GM21447 (cell line): ENCODE measurements around the gene LRRC58.
"Not testable (repeated sequence)": the region's sequence is repeated elsewhere in the genome, so short reads cannot be mapped to it uniquely, and the experiment has no call there.

Experiments used
- ATAC-seq: cut with Tn5 transposase; IDR thresholded peaks from one replicate; pipeline ENCODE4 v1.9.1; 2021; ENCODE audit not compliant: unreplicated experiment

The LRRC58 gene

DNA sequence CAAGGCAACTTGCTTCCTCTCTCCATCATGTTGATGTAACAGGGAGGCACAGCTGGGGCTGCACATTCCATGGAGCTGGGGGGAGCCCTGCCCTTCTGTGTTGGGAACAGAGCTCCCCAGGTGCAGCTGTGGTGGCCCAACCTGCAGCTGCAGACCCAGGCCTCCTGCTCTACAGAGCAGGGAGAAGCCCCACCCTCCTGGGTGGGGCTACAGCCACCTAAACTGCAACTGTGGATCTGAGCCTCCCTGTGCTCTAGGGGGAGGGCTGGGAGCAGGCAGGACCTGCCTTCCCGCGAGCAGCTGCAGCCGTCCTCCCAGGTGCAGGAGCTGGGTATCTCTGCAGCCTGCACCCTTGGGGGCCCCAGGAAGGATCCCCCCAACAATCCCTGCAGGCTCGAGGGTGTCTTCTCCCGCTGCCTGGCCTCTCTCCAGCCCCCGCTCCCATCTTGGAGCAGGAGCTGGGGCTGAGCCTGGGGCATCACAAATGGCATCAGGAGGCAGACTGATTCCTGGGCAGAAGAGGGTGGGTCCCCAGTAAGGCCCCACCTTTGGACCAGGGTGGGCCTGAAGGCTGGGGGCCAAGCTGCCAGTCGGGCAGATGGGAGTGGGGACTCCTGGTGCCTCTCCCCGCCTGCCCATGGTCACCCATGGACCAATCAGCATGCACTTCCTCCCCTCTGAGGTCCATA, 7.4 kb downstream of the LRRC58 start:
- ATAC-seq = no peak

GRCh38 chr3:120339362-120339761, 9.8 kb downstream of the LRRC58 start:
- ATAC-seq = no peak

DNA sequence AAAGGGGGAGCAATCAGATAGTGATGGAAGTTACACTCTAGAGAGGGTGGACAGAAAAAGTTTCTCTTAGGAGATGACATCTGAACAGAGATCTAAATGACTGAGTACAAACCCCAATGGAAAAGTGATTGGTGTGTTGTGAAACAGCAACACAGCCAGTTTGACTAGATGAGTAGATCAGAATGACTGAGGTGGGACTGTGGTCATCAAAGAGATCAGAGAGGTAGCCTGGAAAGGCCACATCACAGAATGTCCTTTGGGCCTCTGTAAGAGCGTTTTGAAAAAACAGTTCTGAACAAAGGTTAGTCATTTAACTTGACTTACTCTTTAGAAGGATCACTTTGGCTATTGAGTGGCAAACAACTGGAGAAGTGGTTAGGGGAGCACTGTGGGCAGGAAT, 10.6 kb downstream of the LRRC58 start:
- ATAC-seq = no peak

DNA sequence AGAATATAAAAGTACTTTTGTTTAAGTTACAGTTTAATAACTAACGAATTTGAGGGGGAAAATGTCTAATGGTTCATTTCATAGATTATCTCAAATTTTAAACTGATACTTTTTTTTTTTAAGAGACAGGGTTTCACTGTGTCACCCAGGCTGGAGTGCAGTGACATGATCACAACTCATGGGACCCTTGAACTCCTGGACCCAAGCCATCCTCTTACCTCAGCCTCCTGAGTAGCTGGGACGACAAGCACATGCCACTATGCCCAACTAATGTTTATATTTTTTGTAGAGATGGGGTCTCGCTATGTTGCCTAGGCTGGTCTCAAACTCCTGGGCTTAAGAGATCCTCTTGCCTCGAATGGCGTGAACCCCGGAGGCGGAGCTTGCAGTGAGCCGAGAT, 16.5 kb downstream of the LRRC58 start:
- ATAC-seq = no peak

DNA sequence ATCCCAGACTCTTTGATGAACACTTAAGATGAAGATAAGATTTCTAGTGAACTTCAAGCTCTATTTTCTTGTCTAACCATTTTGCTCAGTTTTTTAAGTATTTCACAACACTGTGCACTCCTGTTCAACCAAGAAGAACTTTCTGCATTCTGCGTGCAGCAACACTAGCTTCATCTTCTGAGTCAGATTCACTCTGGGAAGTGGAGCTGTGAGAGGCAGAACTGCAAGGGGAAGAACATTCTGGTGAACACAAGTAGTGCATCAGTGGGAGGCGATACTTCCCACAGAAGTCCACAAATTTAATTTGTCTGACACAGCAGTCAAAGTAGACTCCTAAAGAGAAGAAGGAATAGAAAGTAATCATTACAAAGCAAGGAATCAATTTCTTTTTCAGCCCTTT, 18.1 kb downstream of the LRRC58 start:
- no peak for ATAC-seq

DNA sequence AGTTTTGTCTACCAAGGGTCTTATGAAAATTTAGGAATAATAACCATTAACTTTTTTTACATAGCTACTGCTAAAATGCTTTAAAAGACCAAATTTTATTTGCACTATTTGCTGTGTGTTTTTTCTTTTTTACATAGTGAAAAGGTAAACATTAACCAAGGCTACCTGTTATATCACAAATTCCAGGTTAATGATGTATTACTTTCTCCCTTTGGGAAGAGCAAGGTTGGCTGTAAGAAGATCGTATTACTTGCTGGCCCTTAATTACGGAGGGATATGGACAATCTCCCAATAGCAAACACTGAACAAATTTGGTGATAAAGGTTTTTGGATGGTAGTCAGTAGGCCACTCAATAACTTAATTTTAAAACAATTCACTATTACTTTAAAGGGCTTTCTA, 22.4 kb downstream of the LRRC58 start:
- no peak for ATAC-seq

DNA sequence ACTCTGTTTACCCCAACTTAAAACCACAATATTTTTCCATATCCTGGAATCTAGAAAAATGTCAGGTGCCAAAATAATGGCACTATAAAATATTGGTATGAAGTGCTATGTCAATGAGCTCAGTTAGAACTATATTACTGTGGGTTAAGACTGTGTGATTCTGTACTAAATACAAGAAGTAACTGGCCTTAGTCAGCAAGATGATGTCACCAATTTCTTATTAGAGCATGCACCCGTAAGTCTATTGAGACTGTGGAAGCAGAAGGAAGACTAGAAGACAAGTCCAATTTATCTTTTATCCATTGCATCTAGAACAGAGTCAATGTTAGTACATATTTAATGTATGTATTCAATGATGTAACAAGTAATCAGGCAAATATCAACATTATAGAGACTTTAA, 25.0 kb downstream of the LRRC58 start:
- ATAC-seq = no peak

- ATAC-seq = not testable (repeated sequence)
Measured at GRCh38 chr3:120323761-120324160, 25.4 kb downstream of the LRRC58 start.

- ATAC-seq = no peak
Measured at GRCh38 chr3:120311863-120312794, 37.0 kb downstream of the LRRC58 start.

DNA sequence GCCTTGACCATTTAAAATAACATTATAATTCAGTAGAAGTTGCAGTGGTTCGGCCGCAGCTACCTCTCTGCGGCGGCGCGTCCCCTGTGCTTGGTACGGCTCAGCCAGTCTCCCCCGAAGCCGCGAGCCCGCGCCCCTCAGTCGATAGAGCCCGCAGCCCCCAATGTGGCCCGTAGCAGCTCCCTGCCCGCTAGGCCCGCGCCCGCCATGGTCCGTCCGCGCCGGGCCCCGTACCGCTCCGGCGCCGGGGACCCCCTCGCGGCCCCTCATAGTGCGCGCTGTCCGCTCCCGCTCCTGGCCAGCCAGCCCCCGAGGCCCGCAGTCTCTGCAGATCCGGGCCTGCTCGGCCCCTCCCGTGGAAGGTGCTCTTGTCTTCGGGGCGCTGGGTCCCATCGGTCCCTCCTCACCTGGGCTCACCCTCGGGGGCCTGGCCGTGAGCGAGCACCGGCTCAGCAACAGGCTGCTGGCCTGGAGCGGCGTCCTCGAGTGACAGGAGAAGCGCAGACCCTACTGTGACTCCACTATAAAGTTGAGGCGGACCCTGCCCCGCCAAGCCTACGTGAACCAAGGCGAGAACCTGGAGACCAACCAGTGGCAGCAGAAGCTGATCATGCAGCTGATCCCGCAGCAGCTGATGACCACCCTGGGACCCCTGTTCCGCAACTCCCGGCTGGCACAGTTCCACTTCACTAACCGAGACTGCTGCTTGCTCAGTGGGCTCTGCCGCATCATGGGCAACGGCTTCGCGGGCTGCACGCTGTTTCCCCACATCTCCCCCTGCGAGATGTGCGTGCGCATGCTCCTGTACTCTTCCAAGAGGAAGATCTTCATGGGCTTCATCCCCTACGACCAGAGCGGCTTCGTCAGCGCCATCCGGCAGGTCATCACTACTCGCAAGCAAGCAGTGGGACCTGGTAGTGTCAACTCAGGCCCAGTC, 42.4 kb downstream of the LRRC58 start:
- no peak for ATAC-seq

GRCh38 chr3:120304616-120305015, 44.5 kb downstream of the LRRC58 start:
- no peak for ATAC-seq

DNA sequence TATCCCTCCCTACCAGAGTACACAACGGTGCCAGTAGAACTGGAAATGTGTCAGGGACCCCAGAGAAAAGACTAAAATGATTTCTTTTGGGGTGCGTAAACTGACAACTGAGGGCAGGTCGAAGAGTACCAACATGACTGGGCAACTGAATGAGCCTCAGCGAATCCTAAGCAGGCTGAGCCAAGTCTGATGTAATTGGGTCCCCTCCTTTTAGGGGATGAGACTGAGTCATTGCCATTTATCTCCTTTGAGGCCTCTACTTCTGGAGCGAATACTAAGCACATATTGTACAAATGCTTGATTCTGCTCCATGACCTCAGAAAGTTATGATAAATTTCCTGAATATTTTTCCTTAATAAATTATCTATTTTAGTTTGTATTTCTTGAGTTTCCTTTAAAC, 46.8 kb downstream of the LRRC58 start:
- ATAC-seq = no peak

DNA sequence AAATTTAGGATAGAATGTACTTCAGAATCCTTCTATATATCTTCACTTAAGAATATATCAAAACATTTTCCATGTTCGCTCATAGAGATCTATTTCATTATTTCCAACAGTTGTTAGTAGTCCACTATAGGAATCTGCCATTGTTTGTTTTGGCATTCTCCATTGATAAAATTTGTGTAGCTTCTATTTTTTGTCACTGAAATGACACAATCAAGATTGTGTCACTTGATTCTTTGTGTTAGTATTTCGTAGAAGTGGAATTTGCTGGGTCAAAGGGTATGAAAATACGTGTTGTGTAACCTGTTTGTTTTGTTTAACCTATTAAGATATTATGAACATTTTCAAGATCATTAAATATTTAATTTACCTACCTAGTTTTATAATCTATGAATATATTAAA, 48.2 kb downstream of the LRRC58 start:
- ATAC-seq = no peak

GRCh38 chr3:120299403-120299802, 49.8 kb downstream of the LRRC58 start:
- ATAC-seq = no peak

DNA sequence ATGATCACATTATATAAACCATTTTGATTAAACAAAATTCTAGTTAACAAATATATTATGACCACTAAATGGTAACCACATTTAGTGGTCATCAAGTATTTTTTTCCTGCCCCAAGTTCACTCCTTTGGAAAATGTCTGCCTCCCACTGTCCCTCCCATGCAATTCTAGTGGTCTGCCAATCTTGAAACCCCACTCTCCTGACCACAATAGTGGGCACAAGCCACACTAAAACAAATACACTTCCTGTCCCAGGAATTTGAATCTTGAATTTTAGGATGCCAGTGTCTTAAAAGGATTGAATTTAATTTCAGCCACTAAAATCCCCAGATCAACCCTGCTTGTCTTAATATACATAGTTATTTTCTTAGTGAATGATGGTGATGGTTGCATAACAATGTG, 50.2 kb downstream of the LRRC58 start:
- ATAC-seq = no peak

GRCh38 chr3:120291552-120291951, 57.6 kb downstream of the LRRC58 start:
- ATAC-seq = not testable (repeated sequence)

- ATAC-seq = no peak
Measured at GRCh38 chr3:120289636-120290035, 59.5 kb downstream of the LRRC58 start.

DNA sequence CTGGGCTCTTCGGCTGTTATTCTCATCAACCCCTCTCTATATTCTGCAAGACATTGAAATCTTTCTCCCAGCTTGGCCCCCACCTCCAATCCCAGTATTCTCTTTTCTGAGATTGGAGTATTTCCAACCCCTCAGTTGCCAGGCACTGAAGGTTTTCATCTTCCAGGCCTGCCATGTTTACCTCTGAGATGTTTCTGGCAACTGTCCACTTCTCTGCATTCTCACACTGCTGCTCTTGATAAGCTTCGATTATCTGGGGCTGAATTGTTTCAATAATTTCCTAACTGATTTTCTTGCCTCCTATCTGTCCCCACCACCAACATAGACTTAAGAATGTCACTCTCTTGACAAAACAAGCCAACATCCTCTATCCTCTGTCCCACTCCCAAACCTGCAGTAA, 62.7 kb downstream of the LRRC58 start:
- ATAC-seq = no peak

DNA sequence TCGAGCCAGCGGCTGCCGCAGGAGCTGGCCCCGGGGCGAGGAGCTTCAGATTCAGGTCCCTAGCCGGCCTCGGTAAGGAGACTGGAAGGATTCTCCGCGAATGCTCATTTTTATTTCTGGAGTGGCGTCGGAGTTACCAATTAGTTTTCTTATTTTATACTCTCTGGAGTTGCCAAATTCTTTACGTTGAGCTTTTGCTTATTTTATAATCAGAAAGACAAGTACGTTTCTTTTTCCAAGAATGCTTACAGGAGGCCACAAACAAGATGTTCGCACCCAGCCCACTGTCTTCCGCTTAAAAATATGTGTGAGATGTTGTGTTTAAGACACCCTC, 63.7 kb downstream of the LRRC58 start:
- ATAC-seq = no peak

GRCh38 chr3:120284747-120285507, 64.2 kb downstream of the LRRC58 start, which contains the start of gene GPR156:
TSS of gene GPR156 (minus strand) at chr3:120285222. CDS start at chr3:120244098, 41,124 bp downstream.
- ATAC-seq = no peak
